ENCODE measurements around the gene MCU.
A peak's percentile ranks its signal among the peaks of the same experiment; 100 is the strongest.

The MCU gene

DNA sequence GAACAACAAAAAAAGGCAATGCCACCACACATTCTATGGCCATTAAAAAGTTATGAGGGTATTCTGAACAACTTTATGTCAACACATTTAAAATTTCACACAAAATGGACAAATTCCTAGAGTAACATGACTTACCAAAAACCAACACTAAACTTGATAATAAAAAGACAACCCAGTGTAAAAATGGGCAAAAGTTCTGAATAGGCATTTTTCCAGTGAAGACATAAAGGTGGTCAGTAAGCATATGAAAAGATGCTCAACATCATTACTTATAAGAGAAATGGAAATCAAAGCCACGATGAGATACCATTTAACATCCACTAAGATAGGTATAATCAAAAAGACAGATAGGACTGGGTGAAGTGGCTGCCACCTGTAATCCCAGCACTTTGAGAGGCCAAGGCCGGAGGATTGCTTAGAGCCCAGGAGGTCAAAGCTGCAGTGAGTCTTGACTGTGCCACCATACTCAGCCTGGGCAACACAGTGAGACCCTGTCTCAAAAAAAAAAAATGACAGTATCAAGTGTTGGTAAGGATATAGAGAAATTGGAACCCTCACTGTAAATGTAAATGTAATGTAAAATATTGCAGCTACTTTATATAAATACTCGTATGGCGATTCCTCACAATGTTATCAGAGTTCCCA is 130.5 kb downstream of the MCU start:
- H3K27ac ChIP-seq = no peak overlapping the region
- no peak overlapping the region for H3K4me3 ChIP-seq

DNA sequence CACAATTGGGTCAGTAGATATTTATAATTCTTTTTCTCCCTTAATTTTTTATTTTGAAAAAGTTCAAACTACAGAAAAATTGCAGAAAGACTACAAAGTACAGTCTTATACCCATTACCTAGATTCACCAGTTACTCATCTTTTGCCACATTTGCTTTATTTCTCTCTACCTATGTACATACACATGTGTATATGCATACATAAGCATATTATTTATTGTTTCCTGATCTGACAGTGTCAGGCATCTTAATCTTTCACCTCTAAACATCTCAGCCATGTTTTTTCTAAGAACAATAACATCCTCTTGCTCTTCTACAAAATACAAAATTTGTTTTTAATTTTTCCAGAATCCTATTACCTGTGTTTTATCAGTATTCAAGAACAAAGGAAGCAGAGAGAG is 133.2 kb downstream of the MCU start:
- no peak overlapping the region for H3K27ac ChIP-seq

DNA sequence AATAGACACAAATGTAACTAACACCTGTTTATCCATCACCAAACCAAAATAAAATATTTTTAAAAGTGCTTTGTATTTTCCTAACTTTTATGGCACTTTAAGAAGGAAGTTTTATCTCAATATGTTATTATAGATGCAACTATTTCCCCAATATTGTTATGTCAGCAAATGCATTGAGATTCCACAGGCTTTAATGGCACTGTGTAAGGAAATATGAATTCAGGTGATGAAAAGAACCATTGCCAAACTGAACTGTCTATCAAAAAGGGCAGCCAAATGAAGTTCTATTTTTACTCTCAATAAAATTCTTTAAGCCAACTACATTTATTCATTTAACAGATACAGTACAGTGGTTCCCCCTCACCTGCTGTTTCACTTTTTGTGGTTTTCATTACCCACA is 134.4 kb downstream of the MCU start:
- Histone ChIP-seq H3K4me3 (no peak overlapping the region), H3K27ac (no peak overlapping the region)

More for the DNA sequence above, 133.2 kb downstream of the MCU start:
- H3K4me3 ChIP-seq = no peak overlapping the region

- H3K27ac ChIP-seq = no peak overlapping the region
- no peak overlapping the region for H3K4me3 ChIP-seq
These were observed 136.4 kb downstream of the MCU start for GRCh38 chr10:72828294-72828693.

DNA sequence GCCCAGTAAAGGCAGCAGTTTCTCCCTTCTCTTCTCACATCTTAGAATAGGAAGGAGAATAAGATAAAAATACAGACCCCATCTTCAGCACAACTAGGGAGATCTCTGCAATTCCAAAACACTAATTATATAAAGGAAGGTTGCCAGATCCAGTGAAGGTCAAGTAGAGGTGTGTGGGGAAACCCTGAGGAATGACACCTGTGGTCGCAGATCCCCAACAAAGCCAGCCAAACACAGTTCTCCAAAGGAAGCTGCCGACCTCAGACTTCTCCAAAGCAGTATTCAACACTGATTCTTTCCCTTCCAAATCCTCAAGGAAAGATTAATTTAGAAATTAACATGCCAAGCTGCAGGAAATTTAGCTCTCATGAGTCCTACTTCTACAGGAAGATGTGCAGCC is 138.7 kb downstream of the MCU start:
- no peak overlapping the region for H3K4me3 ChIP-seq
- no peak overlapping the region for H3K27ac ChIP-seq

DNA sequence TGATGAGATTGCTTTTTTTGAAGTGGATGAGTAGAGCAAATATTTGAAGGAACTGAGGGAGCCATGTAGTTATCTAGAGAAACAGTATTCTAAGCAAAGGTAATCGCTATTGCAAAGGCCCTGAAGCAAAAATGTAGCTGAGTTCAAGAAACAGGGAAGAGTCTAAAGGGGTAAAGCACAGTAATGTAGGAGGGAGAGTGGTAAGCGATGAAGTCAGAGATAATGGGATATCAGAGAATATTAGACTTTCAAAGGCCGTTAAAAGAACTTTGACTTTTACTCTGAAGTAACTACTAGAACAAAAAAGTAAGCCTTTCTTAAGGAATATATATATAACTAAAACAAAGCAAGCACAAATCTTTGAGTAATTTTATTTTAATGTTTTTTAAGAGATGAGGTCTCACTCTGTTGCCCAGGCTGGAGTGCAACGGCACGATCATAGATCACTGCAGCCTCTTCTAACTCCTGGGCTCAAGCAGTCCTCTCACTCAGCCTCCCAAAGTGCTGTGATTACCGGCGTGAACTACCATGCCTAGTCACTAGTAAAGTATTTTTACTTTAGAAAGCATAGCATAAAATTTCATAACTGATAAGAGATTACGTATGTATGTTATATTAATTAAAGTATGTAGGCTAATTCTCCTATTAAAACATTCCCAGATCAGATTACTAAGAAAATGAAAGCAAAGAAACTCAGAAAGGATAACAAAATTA is 139.9 kb downstream of the MCU start:
- H3K27ac ChIP-seq = no peak overlapping the region

GRCh38 chr10:72832701-72833100 is 140.8 kb downstream of the MCU start:
- Histone ChIP-seq H3K4me3 (no peak overlapping the region), H3K27ac (no peak overlapping the region)

More for the DNA sequence above, 139.9 kb downstream of the MCU start:
- no peak overlapping the region for H3K4me3 ChIP-seq

GRCh38 chr10:72834183-72834825 is 142.4 kb downstream of the MCU start:
- Histone ChIP-seq H3K4me3 (no peak overlapping the region), H3K27ac (no peak overlapping the region)

DNA sequence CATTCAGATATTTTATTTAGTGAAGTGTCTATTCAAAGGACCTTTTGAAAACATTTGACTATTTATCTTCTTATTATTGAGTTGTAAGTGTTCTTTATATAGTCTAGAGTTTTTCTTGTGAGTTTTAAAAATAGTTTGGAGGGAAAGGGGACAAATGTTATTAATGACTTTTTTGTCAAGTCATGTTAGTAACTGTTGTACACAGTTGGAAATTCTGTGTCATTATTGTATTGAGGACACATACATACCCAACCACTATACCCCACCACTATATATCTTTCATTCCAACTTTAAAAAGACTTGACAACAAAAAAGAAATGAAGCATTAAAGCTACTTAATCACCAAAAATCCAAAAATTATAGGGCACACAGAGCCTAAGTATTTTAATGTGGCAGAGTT is 148.4 kb downstream of the MCU start:
- no peak overlapping the region for H3K4me3 ChIP-seq
- no peak overlapping the region for H3K27ac ChIP-seq

DNA sequence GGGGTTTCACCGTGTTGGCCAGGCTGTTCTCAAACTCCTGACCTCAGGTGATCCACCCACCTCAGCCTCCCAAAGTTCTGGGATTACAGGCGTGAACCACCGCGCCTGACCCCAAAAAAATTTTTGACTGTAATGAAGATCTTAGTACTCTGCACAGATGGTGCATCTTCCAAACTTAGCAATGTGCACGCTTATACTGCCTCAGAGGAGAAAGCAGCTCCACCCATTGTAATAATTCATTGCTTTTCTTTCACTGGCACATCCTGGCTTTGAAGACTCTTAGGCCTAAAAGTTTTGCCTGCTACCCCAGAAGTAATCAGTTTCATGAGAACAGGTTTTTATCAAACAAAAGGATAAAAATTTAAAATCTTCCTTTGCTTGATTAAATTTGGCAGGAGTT is 149.5 kb downstream of the MCU start:
- Histone ChIP-seq H3K27ac (no peak overlapping the region), H3K4me3 (no peak overlapping the region)

DNA sequence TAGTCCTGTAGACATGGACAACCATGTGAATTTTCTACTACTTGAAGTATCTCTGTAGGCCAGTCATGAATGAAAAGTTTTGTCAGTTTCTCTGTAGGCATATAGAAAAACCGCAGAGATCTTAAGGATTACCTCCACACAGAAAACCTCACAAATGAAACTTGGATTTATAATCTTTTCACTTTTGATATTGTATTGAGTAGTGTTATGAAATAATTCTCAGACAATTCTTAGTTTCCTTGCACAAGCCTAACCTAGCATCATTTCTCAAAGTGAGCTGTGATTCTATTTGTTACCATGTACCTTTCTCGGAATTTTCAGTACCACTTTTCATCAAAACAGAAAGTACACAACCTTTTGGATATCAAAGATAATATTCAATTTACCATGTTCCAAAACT is 150.2 kb downstream of the MCU start:
- no peak overlapping the region for H3K4me3 ChIP-seq
- H3K27ac ChIP-seq = no peak overlapping the region

- H3K4me3 ChIP-seq = no peak overlapping the region
- peak overlapping the region in 2 of 21 experiments; percentile 4 to 14 for H3K27ac ChIP-seq
These were observed 154.3 kb downstream of the MCU start for GRCh38 chr10:72846238-72846637.

DNA sequence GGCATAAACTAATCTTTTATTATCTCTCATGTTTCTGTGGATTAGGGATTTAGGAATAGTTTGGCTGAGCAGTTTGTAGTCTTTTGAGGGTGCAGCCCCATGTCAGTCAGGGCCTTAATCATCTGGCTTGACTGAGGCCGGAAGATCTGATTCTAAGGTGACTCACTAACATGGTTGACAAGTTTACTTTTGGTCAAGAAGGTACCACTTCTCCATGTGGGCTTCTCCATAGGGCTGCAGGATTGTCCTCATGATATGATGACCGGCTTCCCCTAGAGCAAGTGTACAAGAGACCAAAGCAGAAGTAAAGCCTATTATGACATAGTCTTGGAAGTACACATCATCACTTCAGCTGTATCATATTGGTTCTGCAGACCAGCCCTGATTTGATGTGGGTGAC is 155.7 kb downstream of the MCU start:
- H3K27ac ChIP-seq = no peak overlapping the region

DNA sequence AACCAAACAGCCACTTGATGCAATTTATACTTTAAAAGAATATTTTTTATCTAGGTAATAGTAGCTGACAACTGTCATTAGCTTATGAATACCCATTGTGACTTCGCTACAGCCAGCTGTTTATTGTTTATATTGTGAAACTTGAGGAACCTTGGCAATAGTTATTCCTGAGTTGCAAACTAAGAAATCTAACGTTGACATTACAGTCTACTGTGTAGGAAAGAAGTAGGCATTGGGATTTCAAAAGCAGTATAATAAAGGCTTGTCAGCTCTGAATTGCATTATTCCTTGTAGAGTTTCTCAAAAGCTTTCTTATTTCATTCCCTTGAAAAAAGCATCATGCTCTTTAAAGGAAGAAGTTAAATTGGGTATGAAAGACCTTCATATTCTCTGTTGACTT is 158.9 kb downstream of the MCU start:
- Histone ChIP-seq H3K4me3 (no peak overlapping the region), H3K27ac (no peak overlapping the region)

More for the DNA sequence above, 155.7 kb downstream of the MCU start:
- no peak overlapping the region for H3K4me3 ChIP-seq

- Histone ChIP-seq H3K4me3 (no peak overlapping the region), H3K27ac (no peak overlapping the region)
These were observed 159.6 kb downstream of the MCU start for GRCh38 chr10:72851509-72851908.

DNA sequence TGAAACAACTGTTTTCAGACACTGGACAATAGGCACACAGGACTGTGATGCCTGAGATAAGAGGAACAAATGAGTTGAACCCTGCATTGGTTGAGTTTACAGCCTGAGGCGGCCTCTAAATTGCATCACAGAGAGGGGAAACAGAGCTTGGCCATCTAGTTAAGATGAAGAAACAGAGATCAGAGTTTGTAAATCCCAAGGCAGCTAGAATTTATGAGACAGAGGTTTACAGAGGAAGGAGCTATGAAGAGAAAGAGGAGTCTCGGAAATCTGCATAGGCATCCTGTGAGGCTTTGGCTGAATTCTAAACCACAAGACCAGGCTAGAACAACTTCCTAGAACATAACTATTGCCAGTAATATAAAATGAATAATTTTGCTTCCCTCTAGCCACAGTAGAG is 160.6 kb downstream of the MCU start:
- Histone ChIP-seq H3K27ac (no peak overlapping the region), H3K4me3 (no peak overlapping the region)

- Histone ChIP-seq H3K4me3 (no peak overlapping the region), H3K27ac (no peak overlapping the region)
These were observed 163.2 kb downstream of the MCU start for GRCh38 chr10:72855129-72855528.

- H3K4me3 ChIP-seq = no peak overlapping the region
- H3K27ac ChIP-seq = no peak overlapping the region
These were observed 163.8 kb downstream of the MCU start for GRCh38 chr10:72855790-72856189.

GRCh38 chr10:72858067-72858466 is 166.1 kb downstream of the MCU start:
- H3K4me3 ChIP-seq = no peak overlapping the region

GRCh38 chr10:72862957-72863356 is 171.0 kb downstream of the MCU start:
- Histone ChIP-seq H3K27ac (no peak overlapping the region), H3K4me3 (no peak overlapping the region)

More at GRCh38 chr10:72858067-72858466, 166.1 kb downstream of the MCU start:
- no peak overlapping the region for H3K27ac ChIP-seq

Measured in skin epidermis (tissue), 12 donors.